DOHH2 (cell line): Measurements from ENCODE around the gene BANP.

Experiments
- H3F3A ChIP-seq: fragments of 200-600 bp; sonication (generic), shearing (Covaris generic); 2 replicates; pipeline ENCODE4 v1.6.0; 2016; ENCODE audit warnings: antibody characterized with exemption, mild to moderate bottlenecking; ENCODE audit not compliant: control insufficient read depth, insufficient read depth
- H3K27ac ChIP-seq: fragments of 200-600 bp; sonication (generic); 2 replicates; pipeline ENCODE4 v1.5.1; 2014; ENCODE audit warnings: low read depth, mild to moderate bottlenecking, low read length, moderate library complexity
- H3K27me3 ChIP-seq: fragments of 200-600 bp; sonication (generic); 2 replicates; pipeline ENCODE4 v1.6.1; 2014; ENCODE audit warnings: mild to moderate bottlenecking, low read length, mixed read lengths; ENCODE audit not compliant: control insufficient read depth
- H3K36me3 ChIP-seq: fragments of 200-600 bp; sonication (generic); 2 replicates; pipeline ENCODE4 v1.6.1; 2014; ENCODE audit warnings: mild to moderate bottlenecking, low read length, moderate library complexity, mixed read lengths; ENCODE audit not compliant: control insufficient read depth
- H3K4me1 ChIP-seq: fragments of 200-600 bp; sonication (generic); 2 replicates; pipeline ENCODE4 v1.6.1; 2014; ENCODE audit warnings: mild to moderate bottlenecking, low read length, mixed read lengths; ENCODE audit not compliant: control insufficient read depth
- H3K4me2 ChIP-seq: fragments of 200-600 bp; sonication (generic); 2 replicates; pipeline ENCODE4 v1.6.0; 2014; ENCODE audit warnings: mild to moderate bottlenecking, low read length, moderate library complexity
- H3K4me3 ChIP-seq: fragments of 200-600 bp; sonication (generic); 2 replicates; pipeline ENCODE4 v1.5.1; 2014; ENCODE audit warnings: mild to moderate bottlenecking, low read length, mixed read lengths
- H3K79me2 ChIP-seq: fragments of 200-600 bp; sonication (generic); 2 replicates; pipeline ENCODE4 v1.6.1; 2014; ENCODE audit warnings: mild to moderate bottlenecking, low read length, mixed read lengths; ENCODE audit not compliant: control insufficient read depth
- H3K9me2 ChIP-seq: fragments of 200-600 bp; sonication (generic); replicated peaks from 2 replicates; pipeline ENCODE4 v1.6.1; 2014; ENCODE audit warnings: mild to moderate bottlenecking, low read length, mixed read lengths; ENCODE audit not compliant: control insufficient read depth
- H3K9me3 ChIP-seq: fragments of 200-600 bp; sonication (generic); 2 replicates; pipeline ENCODE4 v1.6.1; 2014; ENCODE audit warnings: antibody characterized with exemption, low read length, mixed read lengths; ENCODE audit not compliant: control insufficient read depth, insufficient read depth
- H4K20me1 ChIP-seq: fragments of 200-600 bp; sonication (generic); 2 replicates; pipeline ENCODE4 v1.6.0; 2014; ENCODE audit warnings: low read depth, mild to moderate bottlenecking, antibody characterized with exemption, low read length, moderate library complexity; ENCODE audit not compliant: control insufficient read depth, insufficient read depth
- EZH2phosphoT487 ChIP-seq: fragments of 200-600 bp; sonication (generic); IDR thresholded peaks from 2 replicates; pipeline ENCODE4 v1.6.1; 2017; ENCODE audit warnings: borderline replicate concordance, mild to moderate bottlenecking, antibody characterized with exemption, low read length, moderate library complexity, mixed read lengths
- TF ChIP-seq, protein P1 (sequence below): fragments of 200-600 bp; sonication (generic); IDR thresholded peaks from one replicate; pipeline ENCODE4 v1.5.1; 2014; ENCODE audit warnings: antibody characterized with exemption, mild to moderate bottlenecking, low read depth, low read length; ENCODE audit not compliant: poor library complexity, severe bottlenecking

Gene BANP

DNA sequence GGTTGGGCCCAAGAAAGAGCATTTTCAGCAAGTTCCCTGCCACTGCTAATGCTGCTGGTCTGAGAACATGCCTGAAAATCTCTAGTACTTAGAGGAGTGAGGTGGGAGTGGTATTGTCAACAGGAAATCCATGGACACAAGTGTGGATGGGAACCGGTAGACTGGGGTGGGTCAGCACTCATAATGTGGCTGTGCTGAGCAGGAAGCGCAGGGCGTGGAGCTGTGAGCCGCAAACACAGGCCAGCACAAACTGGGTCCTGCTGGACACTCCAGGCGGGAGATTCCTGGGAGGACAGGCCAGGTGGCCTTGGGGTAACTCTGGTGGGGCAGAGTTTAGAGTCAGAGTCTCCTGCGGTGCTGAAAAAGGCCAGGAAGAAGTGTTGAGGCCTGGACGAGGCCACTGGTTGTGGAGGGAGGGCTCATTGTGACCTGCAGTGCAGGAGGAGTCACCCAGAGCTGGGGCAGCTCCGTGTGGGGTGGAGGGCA, 62.6 kb downstream of the BANP start:
- no peak overlapping the region for H3K27ac ChIP-seq
- H3K4me1 ChIP-seq: peaks cover 3% of the 10 kb centered on the region
- H3K27me3 ChIP-seq: no peaks in the 10 kb centered on the region
- no peak overlapping the region for H3K4me3 ChIP-seq
- no peaks in the 10 kb centered on the region for H4K20me1 ChIP-seq
- no peak overlapping the region for H3K4me2 ChIP-seq
- H3K9me3 ChIP-seq: no peaks in the 10 kb centered on the region
- no peaks in the 10 kb centered on the region for H3F3A ChIP-seq
- no peaks in the 10 kb centered on the region for H3K9me2 ChIP-seq
- no peak for TF ChIP-seq EZH2phosphoT487
- TF ChIP-seq, protein P1, sequence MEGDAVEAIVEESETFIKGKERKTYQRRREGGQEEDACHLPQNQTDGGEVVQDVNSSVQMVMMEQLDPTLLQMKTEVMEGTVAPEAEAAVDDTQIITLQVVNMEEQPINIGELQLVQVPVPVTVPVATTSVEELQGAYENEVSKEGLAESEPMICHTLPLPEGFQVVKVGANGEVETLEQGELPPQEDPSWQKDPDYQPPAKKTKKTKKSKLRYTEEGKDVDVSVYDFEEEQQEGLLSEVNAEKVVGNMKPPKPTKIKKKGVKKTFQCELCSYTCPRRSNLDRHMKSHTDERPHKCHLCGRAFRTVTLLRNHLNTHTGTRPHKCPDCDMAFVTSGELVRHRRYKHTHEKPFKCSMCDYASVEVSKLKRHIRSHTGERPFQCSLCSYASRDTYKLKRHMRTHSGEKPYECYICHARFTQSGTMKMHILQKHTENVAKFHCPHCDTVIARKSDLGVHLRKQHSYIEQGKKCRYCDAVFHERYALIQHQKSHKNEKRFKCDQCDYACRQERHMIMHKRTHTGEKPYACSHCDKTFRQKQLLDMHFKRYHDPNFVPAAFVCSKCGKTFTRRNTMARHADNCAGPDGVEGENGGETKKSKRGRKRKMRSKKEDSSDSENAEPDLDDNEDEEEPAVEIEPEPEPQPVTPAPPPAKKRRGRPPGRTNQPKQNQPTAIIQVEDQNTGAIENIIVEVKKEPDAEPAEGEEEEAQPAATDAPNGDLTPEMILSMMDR: no peak
- peaks cover 33% of the 10 kb centered on the region for H3K36me3 ChIP-seq
- peaks cover 10% of the 10 kb centered on the region; the same call in 1 of the 2 replicates for H3K79me2 ChIP-seq

DNA sequence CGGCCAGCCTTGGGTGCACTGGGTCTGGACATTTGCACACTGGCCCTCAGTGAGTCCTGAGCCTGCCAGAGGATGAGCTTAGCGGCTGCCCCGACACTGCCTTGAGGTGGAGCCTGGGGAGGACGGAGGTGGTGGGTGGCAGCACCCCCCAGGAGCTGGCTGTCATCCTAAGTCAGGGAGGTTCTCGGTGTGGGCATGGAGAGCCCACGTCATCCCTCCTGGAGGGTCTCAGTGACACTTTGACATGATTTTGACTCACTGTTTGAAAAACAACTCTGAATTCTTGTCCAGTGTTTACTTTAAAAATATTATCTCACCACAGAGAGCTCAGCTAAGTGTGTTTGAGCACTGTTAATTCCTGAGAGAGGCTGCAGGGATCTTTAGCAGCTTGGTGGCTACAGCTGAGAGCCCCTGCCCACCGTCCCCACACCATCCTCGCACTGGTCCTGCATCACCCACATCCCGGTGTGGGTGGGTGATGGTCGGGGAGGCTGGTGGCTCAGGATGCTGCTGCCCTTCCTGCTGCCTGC, 63.1 kb downstream of the BANP start:
- Histone ChIP-seq H3K9me2 (no peaks in the 10 kb centered on the region), H3K27me3 (no peaks in the 10 kb centered on the region), H3K36me3 (peaks cover 28% of the 10 kb centered on the region), H3K4me3 (no peak overlapping the region), H3F3A (no peaks in the 10 kb centered on the region), H3K4me1 (no peaks in the 10 kb centered on the region), H4K20me1 (no peaks in the 10 kb centered on the region), H3K9me3 (no peaks in the 10 kb centered on the region), H3K79me2 (peaks cover 8% of the 10 kb centered on the region; the same call in 1 of the 2 replicates), H3K4me2 (no peak overlapping the region), H3K27ac (no peak overlapping the region)
- no peak for TF ChIP-seq EZH2phosphoT487
- TF ChIP-seq, protein P1: no peak

DNA sequence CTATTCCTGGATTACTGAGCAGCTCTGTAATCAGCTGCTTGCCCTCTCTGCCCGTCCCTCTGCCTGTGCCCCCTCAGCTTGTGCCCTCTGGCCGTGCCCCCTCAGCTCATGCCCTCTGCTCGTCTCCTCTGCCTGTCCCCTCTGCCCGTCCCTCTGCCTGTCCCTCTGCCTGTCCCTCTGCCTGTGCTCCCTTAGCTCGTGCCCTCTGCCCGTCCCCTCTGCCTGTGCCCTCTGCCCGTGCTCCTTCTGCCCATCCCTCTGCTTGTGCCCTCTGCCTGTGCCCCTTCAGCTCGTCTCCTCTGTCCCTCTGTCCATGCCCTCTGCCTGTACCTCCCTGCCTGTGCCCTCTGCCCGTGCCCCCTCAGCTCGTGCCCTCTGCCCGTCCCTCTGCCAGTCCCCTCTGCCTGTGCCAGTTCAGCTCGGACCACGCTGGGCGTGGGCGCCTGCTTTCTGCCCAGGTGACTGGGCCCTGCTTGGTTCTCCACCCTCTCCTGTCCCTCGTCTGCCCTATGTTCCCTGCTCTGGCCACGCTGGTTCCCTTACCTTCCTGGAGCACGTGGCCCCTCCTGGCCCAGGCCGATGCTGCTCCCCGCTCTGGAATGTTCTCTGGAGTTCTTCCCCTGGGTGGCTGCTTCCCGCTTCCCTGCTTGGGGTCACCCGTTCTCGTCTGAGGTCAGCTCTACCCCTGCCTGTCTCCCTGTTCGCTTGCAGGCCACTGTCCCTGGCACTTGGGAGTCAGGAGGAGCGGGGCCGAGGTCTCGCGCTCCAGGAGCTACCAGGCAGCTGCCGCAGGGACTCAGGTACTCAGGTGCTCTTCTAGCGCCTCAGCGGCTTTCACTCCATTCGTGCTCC, 63.9 kb downstream of the BANP start:
- TF ChIP-seq EZH2phosphoT487: no peak
- TF ChIP-seq, protein P1: no peak
- Histone ChIP-seq H3K27ac (no peak overlapping the region), H3K27me3 (no peaks in the 10 kb centered on the region), H3K36me3 (peaks cover 20% of the 10 kb centered on the region), H3K4me2 (no peak overlapping the region), H3F3A (no peaks in the 10 kb centered on the region), H3K79me2 (no peaks in the 10 kb centered on the region; the same call in 1 of the 2 replicates), H3K9me3 (no peaks in the 10 kb centered on the region), H3K4me1 (no peaks in the 10 kb centered on the region), H3K9me2 (no peaks in the 10 kb centered on the region), H3K4me3 (no peak overlapping the region), H4K20me1 (no peaks in the 10 kb centered on the region)
